Lung (tissue), 12 donors: ENCODE measurements around the gene TGM2. TPM values are rescaled to one million over a fixed set of nuclear protein-coding genes. Genes with fewer than 3 reads are reported as not detected.

Experiments
- ATAC-seq: fragments of 200-7000 bp; cut with Tn5 transposase; one replicate; pipeline ENCODE4 v1.9.1; 2020; ENCODE audit warnings: moderate number of reproducible peaks; ENCODE audit not compliant: insufficient read depth, low FRiP score
- DNase-seq, 3 donors: peaks; one replicate each; pipeline ENCODE4 v3.0.0-alpha.2; 2013 to 2017
- H3K27ac ChIP-seq, 2 donors: one replicate each; pipeline ENCODE4 v1.5.1; 2013; ENCODE audit warnings: mild to moderate bottlenecking in 2 of 2, moderate library complexity in 2 of 2, control low read depth in 1 of 2, inconsistent platforms in 1 of 2, low read depth in 1 of 2, low read length in 1 of 2
- H3K27me3 ChIP-seq, 3 donors: one replicate each; pipeline ENCODE4 v1.5.1; 2013; ENCODE audit warnings: low read length in 2 of 3; ENCODE audit not compliant: control insufficient read depth in 3 of 3, insufficient read depth in 3 of 3
- H3K36me3 ChIP-seq, 4 donors: one replicate each; pipeline ENCODE4 v1.5.1; 2013; ENCODE audit warnings: low read length in 4 of 4, mild to moderate bottlenecking in 1 of 4, moderate library complexity in 1 of 4; ENCODE audit not compliant: control insufficient read depth in 4 of 4, insufficient read depth in 4 of 4
- H3K4me1 ChIP-seq, 5 donors: one replicate each; pipeline ENCODE4 v1.5.1; 2013; ENCODE audit warnings: low read length in 5 of 5, mild to moderate bottlenecking in 2 of 5, moderate library complexity in 1 of 5; ENCODE audit not compliant: control insufficient read depth in 5 of 5, insufficient read depth in 5 of 5
- H3K4me3 ChIP-seq: one replicate; pipeline ENCODE4 v1.5.1; 2013; ENCODE audit warnings: mild to moderate bottlenecking, control low read depth, moderate library complexity
- H3K9ac ChIP-seq, 2 donors: one replicate each; pipeline ENCODE4 v1.5.1; 2013; ENCODE audit warnings: low read length in 2 of 2, control low read depth in 1 of 2; ENCODE audit not compliant: insufficient read depth in 1 of 2
- H3K9me3 ChIP-seq, 4 donors: one replicate each; pipeline ENCODE4 v1.5.1; 2013; ENCODE audit warnings: low read length in 3 of 4, mild to moderate bottlenecking in 1 of 4, moderate library complexity in 1 of 4; ENCODE audit not compliant: control insufficient read depth in 4 of 4, insufficient read depth in 3 of 4
- CTCF ChIP-seq: IDR thresholded peaks from 2 replicates; pipeline ENCODE4 v1.5.1; 2012; ENCODE audit warnings: mild to moderate bottlenecking; ENCODE audit errors: control extremely low read depth, extremely low read depth
- WGBS, 2 donors: extraction: QIAGEN DNeasy Blood & Tissue Kit; methylation state at CpG; one replicate each; pipeline ENCODE4 v1.1.7; 2013; 5-methylcytosine and 5-hydroxymethylcytosine counted together
- polyA plus RNA-seq, 2 donors: library from polyadenylated mRNA; stranded (reverse); fragments of 200-250 nt; gene quantifications; one replicate each; pipeline ENCODE4 v1.2.1, GENCODE V29; 2013
- total RNA-seq, 2 donors: library from RNA; depleted of rRNA in 1 of 2; stranded (reverse); fragments of >200 nt in 1 of 2; gene quantifications; one replicate each; pipeline ENCODE4 v1.2.1, GENCODE V29; 2014 to 2021
- donor health status: control.
- donor health status: control.
- donor health status: Bipolar disorder and iron deficiency.
- donor health status: healthy.
- donor health status: DM: yes; HTN: yes; CAD: no.

The TGM2 gene
- total and polyA plus RNA-seq, 4 donors = 85.0 to 476 (median 325) TPM

- no peaks in the 10 kb centered on the region for H3K36me3 ChIP-seq
- peaks cover 10 to 43% (median 23%) of the 10 kb centered on the region in 5 donors for H3K4me1 ChIP-seq
- WGBS, 2 donors = 90 to 94% methylated on average over 14 of the region's 14 CpGs
- H3K27me3 ChIP-seq = no peaks in the 10 kb centered on the region
- no peaks in the 10 kb centered on the region for H3K9me3 ChIP-seq
- no peak for TF ChIP-seq CTCF
- H3K4me3 ChIP-seq = no peak overlapping the region
- no peak for DNase-seq
- no peak overlapping the region for H3K9ac ChIP-seq
- H3K27ac ChIP-seq = peak overlapping the region in 1 of 2 donors; percentile 88
- no peak for ATAC-seq
Observed at GRCh38 chr20:38112261-38112929, 52.7 kb downstream of the TGM2 start.

GRCh38 chr20:38111366-38112232, 53.5 kb downstream of the TGM2 start:
- Histone ChIP-seq H3K36me3 (no peaks in the 10 kb centered on the region), H3K9me3 (no peaks in the 10 kb centered on the region), H3K9ac (no peak overlapping the region), H3K27me3 (no peaks in the 10 kb centered on the region), H3K27ac (peak overlapping the region in 1 of 2 donors; percentile 88), H3K4me3 (no peak overlapping the region), H3K4me1 (peaks cover 10 to 43% (median 23%) of the 10 kb centered on the region in 5 donors)
- no peak for TF ChIP-seq CTCF
- 84% methylated on average over 8 of the region's 8 CpGs for WGBS, 2 donors
- ATAC-seq (no peak), DNase-seq (no peak)

- ATAC-seq = no peak
- Histone ChIP-seq H3K9me3 (no peaks in the 10 kb centered on the region), H3K9ac (no peak overlapping the region), H3K36me3 (no peaks in the 10 kb centered on the region), H3K4me1 (peaks cover 10 to 43% (median 23%) of the 10 kb centered on the region in 5 donors), H3K4me3 (no peak overlapping the region), H3K27ac (peak overlapping the region; percentile 68 to 88), H3K27me3 (no peaks in the 10 kb centered on the region)
- TF ChIP-seq CTCF = no peak
- WGBS, 2 donors = 96% methylated on average over 8 of the region's 8 CpGs
- DNase-seq = no peak
Observed at GRCh38 chr20:38110525-38111178, 54.4 kb downstream of the TGM2 start.
